Psoas muscle (tissue), 8 donors: ENCODE results near the gene GTPBP3. TPM values are rescaled to one million over a fixed set of nuclear protein-coding genes. Genes with fewer than 3 reads are reported as not detected.

Experiments used
- ATAC-seq, 4 donors: fragments of 200-7000 bp; cut with Tn5 transposase; one replicate each; pipeline ENCODE4 v1.9.1; 2020; ENCODE audit warnings: moderate library complexity in 3 of 4, mild to moderate bottlenecking in 2 of 4
- DNase-seq, 2 donors: peaks; one replicate each; pipeline ENCODE4 v3.0.0-alpha.2; 2020
- H3K27ac ChIP-seq: fragments of 200-600 bp; one replicate; pipeline ENCODE4 v1.8.0; 2022
- H3K27me3 ChIP-seq, 3 donors: fragments of 200-600 bp in 1 of 3; one replicate each; pipeline versions ENCODE4 v1.6.1 to v1.8.0; 2013 to 2022; ENCODE audit warnings: low read length in 2 of 3, mild to moderate bottlenecking in 2 of 3, moderate library complexity in 1 of 3; ENCODE audit not compliant: insufficient read depth in 3 of 3
- H3K36me3 ChIP-seq, 2 donors: fragments of 200-600 bp in 1 of 2; one replicate each; pipeline versions ENCODE4 v1.6.1 to v1.8.0; 2013 to 2022; ENCODE audit warnings: low read depth in 1 of 2, mild to moderate bottlenecking in 1 of 2, moderate library complexity in 1 of 2; ENCODE audit not compliant: insufficient read depth in 1 of 2
- H3K4me1 ChIP-seq: fragments of 200-600 bp; one replicate; pipeline ENCODE4 v1.8.0; 2022
- H3K4me3 ChIP-seq: fragments of 200-600 bp; one replicate; pipeline ENCODE4 v1.8.0; 2022; ENCODE audit warnings: mild to moderate bottlenecking
- H3K9me3 ChIP-seq: fragments of 200-600 bp; one replicate; pipeline ENCODE4 v1.8.0; 2022
- WGBS, 3 donors: extraction: QIAGEN DNeasy Blood & Tissue Kit; methylation state at CpG; one replicate each; pipeline versions ENCODE4 v1.1.6 to v1.1.7; 2013; 5-methylcytosine and 5-hydroxymethylcytosine counted together
- intact Hi-C, 2 donors: fragments of 100-400 bp; cut with DNase I; formaldehyde crosslinking; loops; one replicate each; pipeline versions ENCODE4 v1.11.0 to v1.14.2; 2022
- polyA plus RNA-seq, 3 donors: library from polyadenylated mRNA; stranded (reverse); fragments of 200-250 nt; gene quantifications; one replicate each; pipeline ENCODE4 v1.2.3, GENCODE V29; 2013
- total RNA-seq, 4 donors: library from RNA; stranded (reverse); fragmentation: NEBNext Ultra II Directional in 2 of 4; extraction: Animal tissue kit (Norgen Biotek cat#: 25700) in 2 of 4; gene quantifications; one replicate each; pipeline versions ENCODE4 v1.2.1 to v1.2.4, GENCODE V29; 2021 to 2023
- TF ChIP-seq, protein P1 (sequence below): fragments of 200-600 bp; IDR thresholded peaks from one replicate; pipeline ENCODE4 v1.8.0; 2022; ENCODE audit warnings: antibody characterized with exemption
- donor health status: healthy with polysubstance abuse.
- donor health status: DM: no; HTN: no; CAD: no; lungs with moderate emphysema.
- donor health status: Bipolar disorder and iron deficiency.
- donor health status: healthy.
- donor health status: DM: yes; HTN: yes; CAD: no.
- donor health status: DM: no; HTN: no; CAD: no.
- donor health status: DM: no; HTN: no; CAD: no.
- donor health status: DM: yes; HTN: yes; CAD: no.

The GTPBP3 gene
- total and polyA plus RNA-seq, 7 donors: 6.2 to 16.5 (median 10.1) TPM

DNA sequence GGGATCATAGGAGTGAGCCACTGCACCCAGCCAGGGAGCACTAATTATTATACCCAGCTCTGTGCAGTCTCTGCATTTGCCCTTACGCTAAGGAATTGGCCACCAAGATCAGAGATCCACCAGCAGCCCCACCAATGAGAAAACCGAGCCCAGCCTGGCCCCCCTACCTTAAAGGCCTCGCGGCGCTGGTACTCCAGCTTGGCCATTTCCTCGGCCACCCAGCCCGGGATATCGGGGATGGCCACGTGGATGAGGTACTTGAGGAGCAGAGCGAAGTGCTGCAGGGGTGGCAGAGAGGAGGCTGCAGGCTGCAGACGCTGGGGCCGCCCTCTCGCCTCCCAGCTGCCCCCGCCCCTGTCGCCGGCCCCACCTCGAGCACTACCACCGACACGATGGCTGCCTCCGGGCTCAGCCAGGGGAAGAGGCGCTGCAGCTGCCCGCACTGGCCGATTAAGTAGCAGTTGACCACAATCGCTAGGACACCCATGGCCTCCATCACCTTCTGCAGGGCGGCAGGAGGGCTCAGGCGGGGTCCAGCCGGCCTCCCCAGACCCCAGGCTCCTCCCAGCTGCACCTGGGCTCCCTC, 10.2 kb upstream of the GTPBP3 start:
- H3K4me3 ChIP-seq: no peak overlapping the region
- DNase-seq (no peak), ATAC-seq (no peak)
- TF ChIP-seq, protein P1, sequence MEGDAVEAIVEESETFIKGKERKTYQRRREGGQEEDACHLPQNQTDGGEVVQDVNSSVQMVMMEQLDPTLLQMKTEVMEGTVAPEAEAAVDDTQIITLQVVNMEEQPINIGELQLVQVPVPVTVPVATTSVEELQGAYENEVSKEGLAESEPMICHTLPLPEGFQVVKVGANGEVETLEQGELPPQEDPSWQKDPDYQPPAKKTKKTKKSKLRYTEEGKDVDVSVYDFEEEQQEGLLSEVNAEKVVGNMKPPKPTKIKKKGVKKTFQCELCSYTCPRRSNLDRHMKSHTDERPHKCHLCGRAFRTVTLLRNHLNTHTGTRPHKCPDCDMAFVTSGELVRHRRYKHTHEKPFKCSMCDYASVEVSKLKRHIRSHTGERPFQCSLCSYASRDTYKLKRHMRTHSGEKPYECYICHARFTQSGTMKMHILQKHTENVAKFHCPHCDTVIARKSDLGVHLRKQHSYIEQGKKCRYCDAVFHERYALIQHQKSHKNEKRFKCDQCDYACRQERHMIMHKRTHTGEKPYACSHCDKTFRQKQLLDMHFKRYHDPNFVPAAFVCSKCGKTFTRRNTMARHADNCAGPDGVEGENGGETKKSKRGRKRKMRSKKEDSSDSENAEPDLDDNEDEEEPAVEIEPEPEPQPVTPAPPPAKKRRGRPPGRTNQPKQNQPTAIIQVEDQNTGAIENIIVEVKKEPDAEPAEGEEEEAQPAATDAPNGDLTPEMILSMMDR: no peak
- no peaks in the 10 kb centered on the region for H3K4me1 ChIP-seq
- no peak overlapping the region for H3K27ac ChIP-seq
- peaks cover 0 to 52% of the 10 kb centered on the region in 2 donors for H3K36me3 ChIP-seq
- WGBS, 3 donors: 90 to 93% (median 90%) methylated on average over 26 to 27 of the region's 27 CpGs
- H3K9me3 ChIP-seq: no peaks in the 10 kb centered on the region
- no peaks in the 10 kb centered on the region for H3K27me3 ChIP-seq
- intact Hi-C loops: no loop called here

DNA sequence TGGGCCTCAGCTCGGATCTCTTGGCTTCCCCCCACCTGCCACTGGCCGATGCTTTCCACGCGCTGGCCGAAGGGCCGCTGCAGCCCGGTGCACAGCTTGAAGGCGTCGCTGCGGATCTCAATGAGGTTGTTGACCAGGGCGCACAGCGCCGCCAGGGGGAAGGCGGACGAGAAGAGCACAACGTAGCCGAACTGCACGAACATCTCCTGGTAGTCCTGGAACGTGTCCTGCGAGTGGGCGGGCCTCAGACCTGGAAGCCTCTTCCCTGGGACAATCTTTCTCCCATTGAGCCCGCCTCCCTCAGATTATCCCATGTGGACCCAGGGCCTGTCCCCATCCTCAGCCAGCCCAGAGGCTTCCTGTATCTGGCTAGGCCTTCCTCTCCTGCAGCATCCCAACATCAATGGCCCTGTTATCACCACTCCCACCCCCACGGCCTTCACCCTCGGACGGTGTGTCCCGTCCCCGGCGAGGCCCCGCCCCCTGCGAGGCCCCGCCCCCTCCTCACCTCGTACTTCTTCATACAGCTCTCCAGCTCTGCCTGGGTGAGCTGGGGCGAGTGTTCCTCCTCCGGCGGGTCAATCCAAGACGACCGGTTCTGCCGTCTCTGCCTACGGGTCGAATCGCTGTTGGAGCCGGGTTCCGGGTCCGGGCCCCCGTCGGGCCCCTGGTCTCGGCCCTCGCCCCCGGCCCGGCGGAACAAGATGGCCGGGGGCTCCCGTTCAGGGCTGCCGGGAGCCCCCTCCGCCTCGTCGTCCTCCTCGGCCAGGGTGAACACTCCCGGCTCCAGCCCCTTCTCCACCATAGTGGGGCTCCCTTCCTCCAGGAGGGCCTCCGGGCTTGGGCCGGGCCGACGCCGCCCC, 9.5 kb upstream of the GTPBP3 start:
- no peaks in the 10 kb centered on the region for H3K27me3 ChIP-seq
- 62 to 64% (median 63%) methylated on average over 55 to 64 of the region's 64 CpGs for WGBS, 3 donors
- intact Hi-C loops: no loop called here
- ATAC-seq (peak in 2 of 4 donors; percentile 22 to 25), DNase-seq (no peak)
- no peaks in the 10 kb centered on the region for H3K4me1 ChIP-seq
- no peaks in the 10 kb centered on the region for H3K9me3 ChIP-seq
- peaks cover 0 to 47% of the 10 kb centered on the region in 2 donors for H3K36me3 ChIP-seq
- TF ChIP-seq, protein P1: no peak
- no peak overlapping the region for H3K27ac ChIP-seq
- peak overlapping the region; percentile 16 for H3K4me3 ChIP-seq

DNA sequence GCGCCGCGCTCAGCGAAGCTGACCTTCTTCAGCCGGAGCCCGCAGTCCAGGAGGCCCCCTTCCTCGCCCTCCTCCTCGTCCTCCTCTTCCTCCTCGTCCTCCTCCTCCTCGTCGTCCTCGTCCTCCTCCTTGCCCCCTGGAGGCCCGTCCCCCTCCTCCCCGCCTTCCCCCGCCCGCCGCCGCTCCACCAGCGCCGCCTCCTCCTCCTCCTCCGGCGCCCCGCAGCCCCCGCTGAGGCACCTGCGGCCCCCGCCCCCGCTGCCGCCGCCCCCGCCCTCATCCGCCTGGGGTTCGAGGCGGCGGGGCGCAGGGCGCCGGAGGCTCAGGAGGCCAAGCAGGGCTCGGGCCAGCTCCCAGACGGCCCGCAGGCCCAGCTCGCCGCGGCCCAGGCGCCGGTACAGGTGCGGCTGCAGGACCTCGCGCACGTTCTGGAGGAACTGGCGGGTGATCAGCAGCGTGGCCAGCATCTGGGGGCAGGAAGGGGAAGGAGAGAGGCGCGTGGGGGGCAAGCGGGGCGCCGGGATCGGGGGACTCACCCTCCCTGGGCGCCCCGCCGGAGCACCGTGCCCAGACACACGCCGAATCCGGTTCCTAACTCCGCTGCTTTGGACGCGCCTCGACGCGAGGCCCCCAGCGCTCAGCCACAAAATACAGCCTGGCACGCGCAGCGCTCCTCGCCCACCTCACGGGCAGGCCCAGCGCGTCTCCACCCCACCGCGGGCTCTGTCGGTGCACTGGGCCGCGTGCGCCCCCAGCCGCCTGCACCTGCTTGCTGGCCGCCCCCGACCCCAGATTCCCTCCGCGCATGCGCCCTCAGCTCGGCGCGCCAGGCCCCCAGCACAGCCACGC, 8.6 kb upstream of the GTPBP3 start:
- H3K27ac ChIP-seq: no peak overlapping the region

More for the DNA sequence above, 8.6 kb upstream of the GTPBP3 start:
- ATAC-seq (no peak), DNase-seq (no peak)
- 62 to 67% (median 64%) methylated on average over 63 to 94 of the region's 94 CpGs for WGBS, 3 donors
- intact Hi-C loops: no loop called here
- TF ChIP-seq, protein P1: no peak
- peaks cover 0 to 50% of the 10 kb centered on the region in 2 donors for H3K36me3 ChIP-seq
- peaks cover 2% of the 10 kb centered on the region for H3K4me1 ChIP-seq
- peak overlapping the region; percentile 16 for H3K4me3 ChIP-seq
- H3K9me3 ChIP-seq: no peaks in the 10 kb centered on the region
- H3K27me3 ChIP-seq: no peaks in the 10 kb centered on the region
